Breast epithelium (tissue), 4 donors: ENCODE measurements around the gene B4GALNT1. TPM values are rescaled to one million over a fixed set of nuclear protein-coding genes. Genes with fewer than 3 reads are reported as not detected.

Experiments used
- DNase-seq, 2 donors: peaks; one replicate each; pipeline ENCODE4 v3.0.0-alpha.2; 2019; ENCODE audit warnings: low spot score in 2 of 2
- H3K27ac ChIP-seq, 2 donors: fragments of 200-600 bp; sonication (generic) in 1 of 2; one replicate each; pipeline ENCODE4 v1.5.1; 2016 to 2019; ENCODE audit warnings: mild to moderate bottlenecking in 1 of 2
- H3K27me3 ChIP-seq, 2 donors: fragments of 200-600 bp; sonication (generic) in 1 of 2; one replicate each; pipeline versions ENCODE4 v1.5.1 to v1.6.0; 2017 to 2019; ENCODE audit warnings: control low read depth in 1 of 2, mild to moderate bottlenecking in 1 of 2
- H3K36me3 ChIP-seq: fragments of 200-600 bp; one replicate; pipeline ENCODE4 v1.5.1; 2019
- H3K4me1 ChIP-seq, 2 donors: fragments of 200-600 bp; sonication (generic); one replicate each; pipeline ENCODE4 v1.5.1; 2016 to 2019; ENCODE audit warnings: control low read depth in 1 of 2
- H3K4me3 ChIP-seq, 3 donors: fragments of 200-600 bp; sonication (generic); 1 replicate in 2 of 3; 2 replicates in 1 of 3; pipeline ENCODE4 v1.5.1; 2016 to 2019; ENCODE audit warnings: mild to moderate bottlenecking in 3 of 3, moderate library complexity in 2 of 3
- H3K9me3 ChIP-seq, 2 donors: fragments of 200-600 bp; sonication (generic) in 1 of 2; one replicate each; pipeline ENCODE4 v1.5.1; 2016 to 2019; ENCODE audit warnings: control low read depth in 1 of 2
- POLR2A ChIP-seq: fragments of 450-650 bp; IDR thresholded peaks from one replicate; pipeline ENCODE4 v1.6.1; 2016; ENCODE audit warnings: antibody characterized with exemption, mild to moderate bottlenecking, moderate library complexity
- POLR2AphosphoS5 ChIP-seq, 3 donors: sonication (generic); formaldehyde crosslinking; IDR thresholded peaks; one replicate each; pipeline ENCODE4 v1.6.1; 2017; ENCODE audit warnings: antibody characterized with exemption in 3 of 3
- intact Hi-C: fragments of 100-400 bp; cut with DNase I; formaldehyde crosslinking; loops from one replicate; pipeline ENCODE4 v1.15.1; 2023; ENCODE audit warnings: low total_unique reads
- total RNA-seq, 3 donors: library from RNA; depleted of rRNA; stranded (reverse); fragments of >200 nt; gene quantifications; one replicate each; pipeline ENCODE4 v1.1.0, GENCODE V29; 2016
- TF ChIP-seq, protein P1 (sequence below), 3 donors: fragments of 450-650 bp; IDR thresholded peaks; one replicate each; pipeline ENCODE4 v1.5.1; 2016 to 2017; ENCODE audit warnings: antibody characterized with exemption in 3 of 3, mild to moderate bottlenecking in 3 of 3, moderate library complexity in 3 of 3

The B4GALNT1 gene
- total RNA-seq, 3 donors from 2014 or later = 1.1 to 2.6 (median 1.2) TPM

DNA sequence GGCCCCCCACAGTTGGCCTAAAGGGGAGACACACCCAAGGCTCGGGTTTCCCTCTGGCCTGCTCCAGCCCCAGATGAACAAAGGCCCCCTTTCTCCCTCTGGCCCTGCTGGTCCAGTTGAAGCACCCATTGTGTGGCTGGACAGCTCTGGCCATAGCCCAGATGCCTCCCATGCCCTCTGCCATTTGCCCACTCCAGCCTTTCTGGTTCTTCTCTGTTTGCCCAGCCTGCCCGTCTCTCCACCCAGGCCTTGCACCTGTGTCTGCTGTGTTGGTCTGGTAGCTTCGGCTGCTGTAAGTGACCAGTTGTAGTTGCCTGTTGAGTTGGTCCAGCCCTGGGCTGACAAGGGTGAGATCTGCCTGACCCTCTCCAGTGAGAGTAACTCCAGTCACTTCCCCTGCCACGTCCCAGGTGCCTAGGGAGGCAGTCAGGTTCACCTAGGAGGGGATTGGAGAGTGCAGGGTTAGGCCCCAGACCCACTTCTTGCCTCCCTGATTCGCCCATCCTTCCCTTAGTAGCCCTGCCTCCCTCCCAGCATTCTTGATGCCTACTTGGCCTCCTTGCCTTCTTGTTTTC, 3.0 kb downstream of the B4GALNT1 start:
- peaks cover 4 to 10% of the 10 kb centered on the region in 2 donors for H3K4me1 ChIP-seq
- TF ChIP-seq POLR2A = no peak
- TF ChIP-seq POLR2AphosphoS5 (IDR thresholded peaks at IDR 0.05) = no peak
- TF ChIP-seq, protein P1, sequence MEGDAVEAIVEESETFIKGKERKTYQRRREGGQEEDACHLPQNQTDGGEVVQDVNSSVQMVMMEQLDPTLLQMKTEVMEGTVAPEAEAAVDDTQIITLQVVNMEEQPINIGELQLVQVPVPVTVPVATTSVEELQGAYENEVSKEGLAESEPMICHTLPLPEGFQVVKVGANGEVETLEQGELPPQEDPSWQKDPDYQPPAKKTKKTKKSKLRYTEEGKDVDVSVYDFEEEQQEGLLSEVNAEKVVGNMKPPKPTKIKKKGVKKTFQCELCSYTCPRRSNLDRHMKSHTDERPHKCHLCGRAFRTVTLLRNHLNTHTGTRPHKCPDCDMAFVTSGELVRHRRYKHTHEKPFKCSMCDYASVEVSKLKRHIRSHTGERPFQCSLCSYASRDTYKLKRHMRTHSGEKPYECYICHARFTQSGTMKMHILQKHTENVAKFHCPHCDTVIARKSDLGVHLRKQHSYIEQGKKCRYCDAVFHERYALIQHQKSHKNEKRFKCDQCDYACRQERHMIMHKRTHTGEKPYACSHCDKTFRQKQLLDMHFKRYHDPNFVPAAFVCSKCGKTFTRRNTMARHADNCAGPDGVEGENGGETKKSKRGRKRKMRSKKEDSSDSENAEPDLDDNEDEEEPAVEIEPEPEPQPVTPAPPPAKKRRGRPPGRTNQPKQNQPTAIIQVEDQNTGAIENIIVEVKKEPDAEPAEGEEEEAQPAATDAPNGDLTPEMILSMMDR (IDR thresholded peaks at IDR 0.05) = no peak
- intact Hi-C loops = no loop called here
- DNase-seq = peak in 1 of 2 donors; percentile 7
- H3K4me3 ChIP-seq = no peak overlapping the region
- no peak overlapping the region for H3K27ac ChIP-seq
- H3K27me3 ChIP-seq = peaks cover 0 to 17% of the 10 kb centered on the region in 2 donors
- no peaks in the 10 kb centered on the region for H3K36me3 ChIP-seq
- H3K9me3 ChIP-seq = no peaks in the 10 kb centered on the region

DNA sequence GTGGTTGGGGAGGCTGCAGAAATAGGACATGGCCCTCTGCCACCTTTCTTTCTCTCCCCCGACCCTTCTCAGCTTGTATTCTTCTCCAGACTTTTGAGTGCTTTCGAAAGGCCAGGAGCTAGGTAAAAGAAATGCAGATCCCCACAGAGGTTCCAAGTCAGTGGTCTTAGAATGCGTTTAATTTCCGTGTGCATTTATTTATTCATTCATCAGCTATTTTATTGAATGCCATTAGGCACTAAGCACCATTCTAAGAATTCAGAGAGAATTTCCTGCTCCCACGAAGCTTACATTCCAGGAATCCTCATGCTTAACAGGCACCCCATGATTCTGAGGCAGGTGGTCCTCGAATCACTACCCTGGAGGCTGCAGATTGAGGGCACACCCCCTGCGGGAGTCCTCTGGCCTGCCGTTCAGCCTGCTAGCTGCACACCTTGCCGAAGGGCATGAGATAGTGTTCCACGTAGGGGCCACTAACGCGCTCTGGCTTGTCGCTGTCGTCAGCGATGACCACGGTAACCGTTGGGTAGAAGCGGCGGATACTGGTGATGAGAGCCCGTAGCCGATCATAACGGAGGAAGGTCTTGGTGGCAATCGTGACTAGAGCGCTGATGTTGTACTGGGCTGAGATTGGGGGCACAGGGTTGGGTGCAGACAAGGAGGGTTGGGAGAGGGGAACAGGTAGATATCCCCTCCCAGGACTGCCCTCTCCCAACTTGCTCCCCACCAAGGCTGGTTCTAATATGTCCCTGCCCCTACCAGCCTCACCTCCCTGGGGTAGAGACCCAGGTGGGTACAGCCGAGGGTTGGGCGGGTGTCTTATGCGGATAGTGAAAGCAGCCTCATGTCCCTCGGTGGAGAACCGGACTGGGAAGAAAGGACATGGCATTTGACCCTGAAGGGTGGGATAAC, 4.5 kb downstream of the B4GALNT1 start:
- TF ChIP-seq, protein P1 (IDR thresholded peaks at IDR 0.05) = no peak
- TF ChIP-seq POLR2AphosphoS5 (IDR thresholded peaks at IDR 0.05) = no peak
- no peak for TF ChIP-seq POLR2A
- peaks cover 0 to 24% of the 10 kb centered on the region in 2 donors for H3K27me3 ChIP-seq
- H3K4me3 ChIP-seq = no peak overlapping the region
- H3K9me3 ChIP-seq = no peaks in the 10 kb centered on the region
- intact Hi-C loops = no loop called here
- H3K27ac ChIP-seq = no peak overlapping the region
- H3K4me1 ChIP-seq = peaks cover 4 to 10% of the 10 kb centered on the region in 2 donors
- H3K36me3 ChIP-seq = no peaks in the 10 kb centered on the region
- DNase-seq = no peak

DNA sequence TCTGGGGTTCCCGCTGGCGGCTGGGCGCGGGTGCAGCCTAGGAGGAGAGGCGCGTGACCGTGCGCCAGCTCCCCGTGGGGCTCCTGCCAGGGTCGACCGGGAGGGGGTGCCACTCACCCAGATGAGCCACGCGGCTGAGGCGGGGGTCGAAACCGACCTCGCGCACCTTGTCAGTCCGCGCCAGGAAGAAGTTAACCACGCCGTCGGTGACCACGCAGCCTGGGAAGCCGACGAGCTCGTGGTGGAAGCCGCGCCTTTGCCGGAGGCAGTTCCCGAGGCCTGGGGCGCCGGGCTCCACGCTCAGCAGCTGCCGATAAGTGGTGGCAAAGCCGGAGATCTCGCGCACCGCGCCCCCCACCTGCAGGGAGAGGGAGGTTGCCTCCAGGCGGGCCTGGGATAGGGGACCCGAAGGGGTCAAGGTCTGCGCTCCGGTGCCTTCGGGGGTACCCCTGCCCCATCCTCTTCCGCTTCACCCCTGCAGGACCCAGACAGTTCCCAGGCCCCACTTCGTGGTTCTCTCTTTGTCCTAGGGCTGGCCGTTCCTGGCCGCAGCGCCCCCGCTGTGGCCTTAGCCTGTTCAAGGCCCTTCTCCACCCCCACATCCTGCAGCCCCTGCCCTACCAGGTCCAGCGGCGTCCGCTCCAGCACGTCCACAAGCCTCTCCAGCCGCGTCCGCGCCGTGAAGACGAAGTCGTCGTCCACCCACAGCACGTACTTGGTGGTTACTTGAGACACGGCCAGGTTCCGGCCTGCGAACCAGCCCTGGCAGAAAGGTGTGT, 5.3 kb downstream of the B4GALNT1 start:
- Histone ChIP-seq H3K27ac (no peak overlapping the region), H3K4me1 (peaks cover 4 to 7% of the 10 kb centered on the region in 2 donors), H3K9me3 (no peaks in the 10 kb centered on the region), H3K4me3 (no peak overlapping the region), H3K27me3 (peaks cover 0 to 24% of the 10 kb centered on the region in 2 donors), H3K36me3 (no peaks in the 10 kb centered on the region)
- TF ChIP-seq POLR2A (no peak), POLR2AphosphoS5 (IDR thresholded peaks at IDR 0.05) (no peak)
- TF ChIP-seq, protein P1 (IDR thresholded peaks at IDR 0.05) = no peak
- DNase-seq = no peak
- intact Hi-C loops = no loop called here

DNA sequence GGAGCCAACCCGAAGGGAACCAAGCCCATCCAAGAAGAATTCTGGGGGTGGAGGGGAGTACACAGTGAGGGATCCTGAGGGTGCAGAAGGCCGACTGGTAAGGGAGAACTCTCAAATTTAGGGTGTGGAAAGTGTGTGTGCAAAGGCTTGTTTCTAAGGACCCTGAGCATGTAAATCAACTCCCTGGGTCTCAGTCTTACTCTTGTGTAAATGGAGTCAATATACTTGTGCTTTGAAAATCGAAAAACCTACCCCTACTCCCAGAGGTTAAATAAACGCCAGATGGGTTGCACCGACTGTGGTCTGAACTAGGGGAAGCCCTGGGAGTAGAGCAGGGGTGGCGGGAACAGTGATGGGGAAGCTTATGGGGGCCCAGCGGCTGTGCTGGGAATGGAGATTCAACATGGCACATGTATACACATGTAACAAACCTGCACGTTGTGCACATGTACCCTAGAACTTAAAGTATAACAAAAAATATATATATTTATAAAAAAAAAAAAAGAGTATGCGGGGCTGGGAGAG, 6.0 kb downstream of the B4GALNT1 start:
- no peaks in the 10 kb centered on the region for H3K9me3 ChIP-seq
- H3K4me1 ChIP-seq = peaks cover 0 to 3% of the 10 kb centered on the region in 2 donors
- H3K27ac ChIP-seq = no peak overlapping the region
- TF ChIP-seq, protein P1 (IDR thresholded peaks at IDR 0.05) = no peak
- no peak for TF ChIP-seq POLR2A
- no peak for TF ChIP-seq POLR2AphosphoS5 (IDR thresholded peaks at IDR 0.05)
- intact Hi-C loops = no loop called here
- peaks cover 0 to 23% of the 10 kb centered on the region in 2 donors for H3K27me3 ChIP-seq
- no peaks in the 10 kb centered on the region for H3K36me3 ChIP-seq
- no peak for DNase-seq
- H3K4me3 ChIP-seq = no peak overlapping the region
